SK-N-SH (cell line): Measurements from ENCODE around the gene STT3B. TPM values are rescaled to one million over a fixed set of nuclear protein-coding genes. Genes with fewer than 3 reads are reported as not detected.

Experiments
- CTCF ChIA-PET: fragments of 300-600, 350-600 bp; formaldehyde crosslinking; extraction: SDS; loops from one replicate; lab custom pipeline; 2021; lab: Yijun Ruan, JAX
- POLR2A ChIA-PET: fragments of 350-600 bp; sonication (Branson Sonifier 250); formaldehyde crosslinking; extraction: SDS; loops from one replicate; lab custom pipeline; 2020; ENCODE audit warnings: antibody characterized with exemption, inconsistent platforms; lab: Yijun Ruan, JAX
- DNase-seq: peaks from one replicate; pipeline ENCODE4 v3.0.0; 2012
- H2AFZ ChIP-seq: fragments of 200-600 bp; sonication (generic); 2 replicates; pipeline ENCODE4 v1.8.1; 2016; ENCODE audit warnings: antibody characterized with exemption, mild to moderate bottlenecking, low read depth
- H3F3A ChIP-seq: fragments of 200-600 bp; sonication (generic); replicated peaks from 2 replicates; pipeline ENCODE3; 2016; ENCODE audit warnings: antibody characterized with exemption, mild to moderate bottlenecking; ENCODE audit not compliant: insufficient read depth
- H3K27ac ChIP-seq, 2 experiments: fragments of 200-500 bp in 1 of 2; fragments of 200-600 bp in 1 of 2; sonication (Bioruptor generic) in 1 of 2; sonication (generic), shearing (Covaris generic) in 1 of 2; 2 replicates each; pipeline versions ENCODE4 v1.5.1 to v1.6.1; 2014 to 2016; ENCODE audit warnings: low read depth in 2 of 2, inconsistent platforms in 1 of 2, low read length in 1 of 2, mild to moderate bottlenecking in 1 of 2, mixed read lengths in 1 of 2
- H3K27me3 ChIP-seq: fragments of 200-600 bp; sonication (generic), shearing (Covaris generic); 2 replicates; pipeline ENCODE4 v1.6.1; 2016; ENCODE audit warnings: mixed run types; ENCODE audit not compliant: insufficient read depth
- H3K36me3 ChIP-seq, 2 experiments: fragments of 200-500 bp in 1 of 2; fragments of 200-600 bp in 1 of 2; sonication (Bioruptor generic) in 1 of 2; sonication (generic) in 1 of 2; replicated peaks in 1 of 2; 2 replicates each; pipeline versions ENCODE3 to v1.5.1; 2014 to 2016; ENCODE audit warnings: low read length in 1 of 2, mild to moderate bottlenecking in 1 of 2; ENCODE audit not compliant: insufficient read depth in 2 of 2, control insufficient read depth in 1 of 2
- H3K4me1 ChIP-seq, 2 experiments: fragments of 200-500 bp in 1 of 2; fragments of 200-600 bp in 1 of 2; sonication (Bioruptor generic) in 1 of 2; sonication (generic), shearing (Covaris generic) in 1 of 2; 2 replicates each; pipeline versions ENCODE4 v1.5.1 to v1.6.1; 2014 to 2016; ENCODE audit warnings: low read depth in 1 of 2, low read length in 1 of 2, mixed run types in 1 of 2; ENCODE audit not compliant: insufficient read depth in 2 of 2, control insufficient read depth in 1 of 2
- H3K4me2 ChIP-seq: fragments of 200-600 bp; sonication (generic), shearing (Covaris generic); 2 replicates; pipeline ENCODE4 v1.6.1; 2017; ENCODE audit warnings: mixed run types
- H3K4me3 ChIP-seq, 2 experiments: fragments of 200-500 bp in 1 of 2; fragments of 200-600 bp in 1 of 2; sonication (Bioruptor generic) in 1 of 2; sonication (generic), shearing (Covaris generic) in 1 of 2; 2 replicates each; pipeline versions ENCODE4 v1.5.1 to v1.8.1; 2014 to 2016; ENCODE audit warnings: low read depth in 2 of 2, inconsistent platforms in 1 of 2, low read length in 1 of 2, mild to moderate bottlenecking in 1 of 2, mixed read lengths in 1 of 2, moderate library complexity in 1 of 2
- H3K79me2 ChIP-seq: fragments of 200-600 bp; sonication (generic); 2 replicates; pipeline ENCODE4 v1.8.1; 2017; ENCODE audit warnings: mild to moderate bottlenecking; ENCODE audit not compliant: insufficient read depth
- H3K9ac ChIP-seq: fragments of 200-600 bp; sonication (generic); 2 replicates; pipeline ENCODE4 v1.6.1; 2017; ENCODE audit warnings: mixed run types
- H3K9me2 ChIP-seq: fragments of 200-600 bp; sonication (generic); 2 replicates; pipeline ENCODE4 v1.6.1; 2017; ENCODE audit warnings: mixed run types
- H3K9me3 ChIP-seq: fragments of 200-600 bp; sonication (generic); 2 replicates; pipeline ENCODE4 v1.6.1; 2017; ENCODE audit warnings: mixed run types, mild to moderate bottlenecking, moderate library complexity
- H4K20me1 ChIP-seq: fragments of 200-600 bp; sonication (generic); 2 replicates; pipeline ENCODE4 v1.6.1; 2017; ENCODE audit warnings: mild to moderate bottlenecking, mixed run types; ENCODE audit not compliant: insufficient read depth
- CHD2 ChIP-seq: fragments of 150-350 bp; IDR thresholded peaks from 2 replicates; pipeline ENCODE4 v1.6.1; 2018; ENCODE audit warnings: low read length; ENCODE audit not compliant: partially characterized antibody
- CTCF ChIP-seq: fragments of 200-600 bp; sonication (generic); IDR thresholded peaks from 2 replicates; pipeline ENCODE4 v1.6.1; 2017; ENCODE audit warnings: antibody characterized with exemption, mild to moderate bottlenecking, moderate library complexity
- EP300 ChIP-seq, 2 experiments: IDR thresholded peaks; 2 replicates each; pipeline versions ENCODE4 v1.4.0 to v1.6.1; 2012; ENCODE audit warnings: borderline replicate concordance in 1 of 2, low read depth in 1 of 2, low read length in 1 of 2
- EZH2phosphoT487 ChIP-seq: fragments of 200-600 bp; sonication (generic); IDR thresholded peaks from 2 replicates; pipeline ENCODE4 v1.6.1; 2017; ENCODE audit warnings: low read depth, mixed run types, mild to moderate bottlenecking, antibody characterized with exemption, moderate library complexity, borderline replicate concordance
- FOSL2 ChIP-seq: IDR thresholded peaks from 2 replicates; pipeline ENCODE4 v1.4.0; 2012; ENCODE audit warnings: low read depth, mild to moderate bottlenecking, moderate library complexity, borderline replicate concordance
- FOXJ3 ChIP-seq: sonication (generic); formaldehyde crosslinking; IDR thresholded peaks from 2 replicates; pipeline ENCODE4 v1.5.1; 2020; ENCODE audit warnings: mild to moderate bottlenecking, missing genetic modification reagents
- GABPA ChIP-seq: IDR thresholded peaks from 2 replicates; pipeline ENCODE4 v1.4.0; 2012; ENCODE audit warnings: low read depth, mild to moderate bottlenecking
- MAX ChIP-seq: IDR thresholded peaks from 2 replicates; pipeline ENCODE4 v1.4.0; 2012; ENCODE audit warnings: low read depth
- MEF2A ChIP-seq: IDR thresholded peaks from 2 replicates; pipeline ENCODE4 v1.4.0; 2012; ENCODE audit warnings: low read depth, borderline replicate concordance
- MXI1 ChIP-seq: IDR thresholded peaks from 2 replicates; pipeline ENCODE4 v1.6.1; 2012; ENCODE audit warnings: mild to moderate bottlenecking, low read depth, low read length, improper control_type of control experiment
- PBX3 ChIP-seq: IDR thresholded peaks from 2 replicates; pipeline ENCODE4; 2012
- REST ChIP-seq: IDR thresholded peaks from 2 replicates; pipeline ENCODE4 v1.6.1; 2012; ENCODE audit warnings: mild to moderate bottlenecking, low read depth, low read length, moderate library complexity
- RXRA ChIP-seq: IDR thresholded peaks from 2 replicates; pipeline ENCODE4 v1.4.0; 2012; ENCODE audit warnings: low read depth, mild to moderate bottlenecking, borderline replicate concordance
- SMC3 ChIP-seq: IDR thresholded peaks from 2 replicates; pipeline ENCODE4 v1.6.1; 2012; ENCODE audit warnings: low read depth, low read length, improper control_type of control experiment
- TEAD4 ChIP-seq: IDR thresholded peaks from 2 replicates; pipeline ENCODE4 v1.4.0; 2012; ENCODE audit warnings: mild to moderate bottlenecking, borderline replicate concordance; ENCODE audit not compliant: insufficient read depth
- YY1 ChIP-seq: IDR thresholded peaks from 2 replicates; pipeline ENCODE4 v1.4.0; 2012; ENCODE audit warnings: low read depth, mild to moderate bottlenecking
- WGBS: methylation state at CpG from one replicate; pipeline ENCODE4 v1.1.6; 2017; ENCODE audit warnings: low lambda C conversion rate; 5-methylcytosine and 5-hydroxymethylcytosine counted together
- polyA plus RNA-seq, 3 experiments: library from polyadenylated mRNA; depleted of rRNA; stranded (reverse); fragments of >200 nt; gene quantifications; 2 replicates each; pipeline ENCODE4 v1.2.3, GENCODE V29; 2012
- TF ChIP-seq, protein P1 (sequence below): fragments of 150-350 bp; IDR thresholded peaks from 2 replicates; pipeline ENCODE4 v1.6.1; 2017; ENCODE audit warnings: antibody characterized with exemption, low read length, low read depth, borderline replicate concordance

Gene STT3B
- polyA plus RNA-seq, 1 of the 3 experiments (the other 2 are of a cell fraction), result 27.9 TPM

- H3K27me3 ChIP-seq, result no peaks in the 10 kb centered on the region
- H4K20me1 ChIP-seq, result no peaks in the 10 kb centered on the region
- no peak for DNase-seq
- TF ChIP-seq YY1 (no peak), MXI1 (no peak), CHD2 (no peak), EP300 (IDR thresholded peaks at IDR 0.05; ENCODE audit: borderline replicate concordance in 1 of 2, low read depth in 1 of 2, low read length in 1 of 2) (no peak), MAX (no peak), MEF2A (no peak), GABPA (no peak), TEAD4 (no peak), SMC3 (no peak), EZH2phosphoT487 (no peak), CTCF (no peak), PBX3 (no peak), FOXJ3 (CRISPR knock-in tag) (no peak), FOSL2 (no peak), RXRA (no peak), REST (no peak)
- TF ChIP-seq, protein P1, sequence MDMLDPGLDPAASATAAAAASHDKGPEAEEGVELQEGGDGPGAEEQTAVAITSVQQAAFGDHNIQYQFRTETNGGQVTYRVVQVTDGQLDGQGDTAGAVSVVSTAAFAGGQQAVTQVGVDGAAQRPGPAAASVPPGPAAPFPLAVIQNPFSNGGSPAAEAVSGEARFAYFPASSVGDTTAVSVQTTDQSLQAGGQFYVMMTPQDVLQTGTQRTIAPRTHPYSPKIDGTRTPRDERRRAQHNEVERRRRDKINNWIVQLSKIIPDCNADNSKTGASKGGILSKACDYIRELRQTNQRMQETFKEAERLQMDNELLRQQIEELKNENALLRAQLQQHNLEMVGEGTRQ, result no peak
- H3F3A ChIP-seq, result no peaks in the 10 kb centered on the region
- 97% methylated on average over 1 of the region's 1 CpG for WGBS
- no peaks in the 10 kb centered on the region for H3K9me2 ChIP-seq
- H3K36me3 ChIP-seq, result peaks cover 18 to 58% of the 10 kb centered on the region in 2 experiments
- POLR2A ChIA-PET, result no interaction called here
- H3K4me1 ChIP-seq, result no peaks in the 10 kb centered on the region
- no peak overlapping the region for H3K4me2 ChIP-seq
- H3K9me3 ChIP-seq, result peaks cover 13% of the 10 kb centered on the region; the same call in 1 of the 2 replicates
- CTCF ChIA-PET, result interaction anchor here (0.6 kb wide), 1 partner anchor 122 kb away, joined by 3 read pairs; no protein-coding TSS in a partner anchor
- H3K9ac ChIP-seq, result no peak overlapping the region
- H3K79me2 ChIP-seq, result peaks cover 87% of the 10 kb centered on the region
- H2AFZ ChIP-seq, result no peak overlapping the region
- no peak overlapping the region for H3K4me3 ChIP-seq
- no peak overlapping the region for H3K27ac ChIP-seq
Measured at GRCh38 chr3:31590650-31591049, 57.9 kb downstream of the STT3B start.
